Measurements from ENCODE around the gene HBE1. TPM values are rescaled to one million over a fixed set of nuclear protein-coding genes. Genes with fewer than 3 reads are reported as not detected.

The HBE1 gene
- total and polyA plus RNA-seq, 9 donors: 0.38 to 2.2 (median 0.62) TPM; not detected in 5

GRCh38 chr11:5228124-5228523 is 41.6 kb downstream of the HBE1 start:
- DNase-seq: no peak
- Histone ChIP-seq H3K36me3 (no peaks in the 10 kb centered on the region), H3K27ac (no peak overlapping the region), H3K9me3 (no peaks in the 10 kb centered on the region), H3K27me3 (no peaks in the 10 kb centered on the region), H3K4me3 (no peak overlapping the region), H3K4me1 (ENCODE audit: insufficient read depth) (no peaks in the 10 kb centered on the region)
- WGBS, 3 donors: 56 to 64% (median 61%) methylated on average over 5 of the region's 5 CpGs
- TF ChIP-seq CTCF (IDR thresholded peaks at IDR 0.05): no peak
- TF ChIP-seq EP300 (IDR thresholded peaks at IDR 0.05): no peak
- no peak for TF ChIP-seq POLR2A (IDR thresholded peaks at IDR 0.05)
- intact Hi-C loops (cut with DNase I): no loop called here

GRCh38 chr11:5227681-5228080 is 42.1 kb downstream of the HBE1 start:
- intact Hi-C loops (cut with DNase I): no loop called here
- H3K27ac ChIP-seq: no peak overlapping the region
- WGBS, 3 donors: 37 to 60% (median 48%) methylated on average over 1 of the region's 1 CpG
- no peaks in the 10 kb centered on the region for H3K4me1 ChIP-seq (ENCODE audit: insufficient read depth)
- H3K4me3 ChIP-seq: no peak overlapping the region
- H3K27me3 ChIP-seq: no peaks in the 10 kb centered on the region
- TF ChIP-seq CTCF (IDR thresholded peaks at IDR 0.05): no peak
- no peak for TF ChIP-seq EP300 (IDR thresholded peaks at IDR 0.05)
- no peak for TF ChIP-seq POLR2A (IDR thresholded peaks at IDR 0.05)
- no peaks in the 10 kb centered on the region for H3K36me3 ChIP-seq
- no peaks in the 10 kb centered on the region for H3K9me3 ChIP-seq
- no peak for DNase-seq

GRCh38 chr11:5226732-5227310 is 42.9 kb downstream of the HBE1 start, which contains the start of gene HBB:
TSS of gene HBB (minus strand) at chr11:5227071. CDS start at chr11:5227021, 50 bp downstream.
- no peaks in the 10 kb centered on the region for H3K27me3 ChIP-seq
- no peak within 1 kb of the TSS for H3K4me3 ChIP-seq
- H3K27ac ChIP-seq: no peak within 1 kb of the TSS
- no peaks in the 10 kb centered on the region for H3K4me1 ChIP-seq (ENCODE audit: insufficient read depth)
- intact Hi-C loops (cut with DNase I): no loop called here
- DNase-seq: no peak
- no peak for TF ChIP-seq CTCF (IDR thresholded peaks at IDR 0.05)
- no peak for TF ChIP-seq POLR2A (IDR thresholded peaks at IDR 0.05)
- TF ChIP-seq EP300 (IDR thresholded peaks at IDR 0.05): no peak
- H3K36me3 ChIP-seq: no peaks in the 10 kb centered on the region
- 63 to 73% (median 70%) methylated on average over 3 of the region's 3 CpGs for WGBS, 3 donors
- no peaks in the 10 kb centered on the region for H3K9me3 ChIP-seq

GRCh38 chr11:5225480-5225871 is 44.3 kb downstream of the HBE1 start:
- Histone ChIP-seq H3K36me3 (no peaks in the 10 kb centered on the region), H3K27me3 (no peaks in the 10 kb centered on the region), H3K9me3 (no peaks in the 10 kb centered on the region), H3K27ac (no peak overlapping the region), H3K4me3 (no peak overlapping the region), H3K4me1 (ENCODE audit: insufficient read depth) (no peaks in the 10 kb centered on the region)
- WGBS, 3 donors: 45 to 52% (median 52%) methylated on average over 2 of the region's 2 CpGs
- no peak for DNase-seq
- intact Hi-C loops (cut with DNase I): no loop called here
- TF ChIP-seq EP300 (IDR thresholded peaks at IDR 0.05): no peak
- no peak for TF ChIP-seq POLR2A (IDR thresholded peaks at IDR 0.05)
- no peak for TF ChIP-seq CTCF (IDR thresholded peaks at IDR 0.05)
